GM12874 (cell line): Measurements from ENCODE around the gene FAM89B.

ENCODE experiments used
- CTCF ChIP-seq: IDR thresholded peaks from 2 replicates; pipeline ENCODE4 v1.5.1; 2011; ENCODE audit warnings: low read depth, mild to moderate bottlenecking, control low read depth, low read length, moderate library complexity; ENCODE audit not compliant: insufficient read depth

Gene FAM89B

DNA sequence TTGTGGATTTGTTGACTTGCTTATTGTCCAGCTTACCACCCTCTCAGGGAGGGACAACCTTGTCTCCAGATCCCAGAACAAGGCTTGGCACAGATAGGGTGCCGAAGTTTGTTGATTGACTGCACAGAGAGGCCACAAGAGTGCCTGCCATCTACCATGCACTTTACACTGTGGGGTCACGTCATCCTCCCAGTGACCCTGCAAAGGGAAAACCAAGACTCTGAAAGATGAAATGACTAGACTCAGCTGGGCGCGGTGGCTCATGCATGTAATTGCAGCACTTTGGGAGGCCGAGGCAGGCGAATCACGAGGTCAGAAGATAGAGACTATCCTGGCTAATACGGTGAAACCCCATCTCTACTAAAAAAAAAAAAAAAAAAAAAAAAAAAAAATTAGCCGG lies 9.6 kb upstream of the FAM89B start:
- TF ChIP-seq CTCF: no peak

- no peak for TF ChIP-seq CTCF
These were observed 8.7 kb upstream of the FAM89B start for GRCh38 chr11:65563601-65564000.

- TF ChIP-seq CTCF: no peak
These were observed 6.5 kb upstream of the FAM89B start for GRCh38 chr11:65565624-65566453.

DNA sequence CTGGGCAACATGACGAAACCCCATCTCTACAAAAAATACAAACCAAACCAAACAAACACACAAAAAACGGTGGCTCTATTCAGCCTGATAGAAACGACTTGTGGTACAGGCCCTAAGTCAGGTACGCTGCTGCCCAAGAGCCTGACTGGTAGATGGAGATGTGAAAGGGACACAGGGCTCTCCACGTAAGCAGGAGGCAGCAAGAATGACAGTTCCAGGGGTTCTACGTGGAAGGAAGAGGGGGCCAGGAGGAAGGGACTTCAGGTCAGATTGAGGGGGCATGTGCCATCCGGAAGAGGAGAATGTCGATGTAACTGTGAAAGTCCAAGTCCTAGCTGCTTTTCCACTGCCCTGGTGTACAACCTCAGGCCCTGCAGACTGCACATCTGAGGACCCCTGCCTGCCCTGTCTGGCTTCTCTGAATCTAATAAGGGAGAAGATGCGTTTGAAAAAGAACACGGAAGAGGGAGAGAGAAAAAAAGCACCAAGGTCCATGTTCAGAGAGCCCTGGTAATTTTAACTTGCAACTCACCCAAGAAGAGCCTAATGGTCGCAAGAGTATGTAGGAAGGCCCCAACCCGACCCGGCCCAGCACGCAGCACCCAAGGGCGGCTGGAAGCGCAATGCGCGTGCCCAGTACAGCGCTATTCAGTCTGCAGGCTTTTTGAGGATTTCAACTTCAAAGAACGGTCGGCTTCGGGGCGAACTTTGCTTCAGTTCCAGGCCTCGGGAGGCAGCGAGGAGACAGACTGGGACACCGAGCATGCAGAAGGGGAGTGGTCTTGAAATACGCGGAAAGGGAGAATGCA lies 3.0 kb upstream of the FAM89B start:
- no peak for TF ChIP-seq CTCF

DNA sequence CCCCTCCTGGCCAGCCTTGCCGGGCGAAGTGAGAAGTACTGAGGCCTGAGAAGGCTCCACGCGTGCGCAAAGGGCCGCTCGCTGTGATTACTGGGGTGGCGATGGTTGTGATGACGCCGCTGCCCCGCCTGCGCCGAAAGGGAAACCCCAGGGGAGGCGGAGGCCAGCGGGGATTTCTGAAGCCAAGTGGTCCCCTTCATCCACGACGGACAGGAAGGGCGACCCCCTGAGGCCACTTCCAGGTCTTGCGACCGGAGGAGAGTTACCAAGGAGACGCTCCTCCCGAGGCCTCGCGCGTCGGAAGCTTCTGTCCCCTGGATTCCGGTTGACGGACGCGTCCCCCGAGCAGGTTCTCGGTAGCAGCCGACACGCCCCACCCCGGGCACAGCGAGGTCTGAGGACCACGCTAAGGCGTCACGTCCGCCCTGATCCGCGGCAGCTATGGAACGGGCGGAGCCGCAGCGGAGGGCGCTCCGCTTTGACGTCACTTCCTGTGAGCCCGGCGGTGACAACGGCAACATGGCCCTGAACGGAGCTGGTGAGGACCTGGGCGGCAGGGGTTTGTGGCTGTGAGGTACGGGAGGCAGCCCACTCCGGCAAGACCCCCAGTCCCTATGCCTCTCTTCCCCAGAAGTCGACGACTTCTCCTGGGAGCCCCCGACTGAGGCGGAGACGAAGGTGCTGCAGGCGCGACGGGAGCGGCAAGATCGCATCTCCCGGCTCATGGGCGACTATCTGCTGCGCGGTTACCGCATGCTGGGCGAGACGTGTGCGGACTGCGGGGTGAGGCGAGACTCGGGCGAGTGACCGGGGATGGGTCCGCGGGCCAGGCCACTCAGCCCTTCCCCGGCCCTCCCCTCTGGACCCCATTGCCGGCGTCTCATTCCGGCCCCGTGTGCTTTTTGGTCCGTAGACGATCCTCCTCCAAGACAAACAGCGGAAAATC lies 2.1 kb upstream of the FAM89B start, which contains the start of gene ZNRD2:
Gene ZNRD2, plus strand, starts transcription at position 505 of the 946 bp plus-strand sequence. Its CDS starts 15 bp downstream, at position 520.
- peak; percentile 73 for TF ChIP-seq CTCF

- TF ChIP-seq CTCF: no peak
These were observed 918 bp upstream of the FAM89B start for GRCh38 chr11:65571420-65571819.
